Measurements from ENCODE around the gene CYP27B1.

The CYP27B1 gene

DNA sequence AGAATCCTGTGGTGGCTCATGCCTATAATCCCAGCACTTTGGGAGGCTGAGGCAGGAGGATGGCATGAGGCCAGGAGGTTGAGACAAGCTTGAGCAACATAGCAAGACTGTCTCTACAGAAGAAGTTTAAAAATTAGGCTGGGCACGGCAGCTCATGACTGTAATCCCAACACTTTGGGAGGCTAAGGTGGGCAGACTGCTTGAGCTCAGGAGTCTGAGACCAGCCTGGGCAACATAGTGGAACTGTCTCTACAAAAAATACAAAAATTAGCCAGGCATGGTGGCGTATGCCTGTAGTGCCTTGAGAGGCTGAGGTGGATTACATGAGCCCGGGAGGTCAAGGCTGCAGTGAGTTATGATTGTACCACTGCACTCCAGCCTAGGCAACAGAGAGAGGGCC is 998 bp upstream of the CYP27B1 start:
- Histone ChIP-seq H3K4me3 (ENCODE audit: low read depth, low read length) (no peak overlapping the region), H3K36me3 (replicated peaks) (peaks cover 10% of the 10 kb centered on the region), H3K27me3 (replicated peaks) (peaks cover 27% of the 10 kb centered on the region), H3K27ac (no peak overlapping the region)
- in situ Hi-C loops (cut with HindIII; ENCODE audit: low pct_ligation_motif_present, low sequenced_read_pairs): no loop called here
- TF ChIP-seq, protein P1, sequence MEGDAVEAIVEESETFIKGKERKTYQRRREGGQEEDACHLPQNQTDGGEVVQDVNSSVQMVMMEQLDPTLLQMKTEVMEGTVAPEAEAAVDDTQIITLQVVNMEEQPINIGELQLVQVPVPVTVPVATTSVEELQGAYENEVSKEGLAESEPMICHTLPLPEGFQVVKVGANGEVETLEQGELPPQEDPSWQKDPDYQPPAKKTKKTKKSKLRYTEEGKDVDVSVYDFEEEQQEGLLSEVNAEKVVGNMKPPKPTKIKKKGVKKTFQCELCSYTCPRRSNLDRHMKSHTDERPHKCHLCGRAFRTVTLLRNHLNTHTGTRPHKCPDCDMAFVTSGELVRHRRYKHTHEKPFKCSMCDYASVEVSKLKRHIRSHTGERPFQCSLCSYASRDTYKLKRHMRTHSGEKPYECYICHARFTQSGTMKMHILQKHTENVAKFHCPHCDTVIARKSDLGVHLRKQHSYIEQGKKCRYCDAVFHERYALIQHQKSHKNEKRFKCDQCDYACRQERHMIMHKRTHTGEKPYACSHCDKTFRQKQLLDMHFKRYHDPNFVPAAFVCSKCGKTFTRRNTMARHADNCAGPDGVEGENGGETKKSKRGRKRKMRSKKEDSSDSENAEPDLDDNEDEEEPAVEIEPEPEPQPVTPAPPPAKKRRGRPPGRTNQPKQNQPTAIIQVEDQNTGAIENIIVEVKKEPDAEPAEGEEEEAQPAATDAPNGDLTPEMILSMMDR (IDR thresholded peaks at IDR 0.05; ENCODE audit: low read depth, low read length, missing control alignments): no peak
- no peak for DNase-seq

- H3K27ac ChIP-seq: no peak overlapping the region
- TF ChIP-seq, protein P1 (IDR thresholded peaks at IDR 0.05; ENCODE audit: low read depth, low read length, missing control alignments): no peak
- no peak for DNase-seq
- no peak overlapping the region for H3K4me3 ChIP-seq (ENCODE audit: low read depth, low read length)
- in situ Hi-C loops (cut with HindIII; ENCODE audit: low pct_ligation_motif_present, low sequenced_read_pairs): no loop called here
- peaks cover 10% of the 10 kb centered on the region for H3K36me3 ChIP-seq (replicated peaks)
- H3K27me3 ChIP-seq (replicated peaks): peaks cover 27% of the 10 kb centered on the region
Observed at GRCh38 chr12:57767305-57767698, 424 bp upstream of the CYP27B1 start.

GRCh38 chr12:57765698-57766463 is 997 bp downstream of the CYP27B1 start:
- in situ Hi-C loops (cut with HindIII; ENCODE audit: low pct_ligation_motif_present, low sequenced_read_pairs): no loop called here
- TF ChIP-seq, protein P1 (IDR thresholded peaks at IDR 0.05; ENCODE audit: low read depth, low read length, missing control alignments): no peak
- no peak for DNase-seq
- peaks cover 10% of the 10 kb centered on the region for H3K36me3 ChIP-seq (replicated peaks)
- peak overlapping the region; percentile 31 for H3K4me3 ChIP-seq (ENCODE audit: low read depth, low read length)
- no peak overlapping the region for H3K27ac ChIP-seq
- peaks cover 27% of the 10 kb centered on the region for H3K27me3 ChIP-seq (replicated peaks)

GRCh38 chr12:57765003-57765697 is 1.7 kb downstream of the CYP27B1 start:
- in situ Hi-C loops (cut with HindIII; ENCODE audit: low pct_ligation_motif_present, low sequenced_read_pairs): no loop called here

GRCh38 chr12:57764662-57765002 is 2.2 kb downstream of the CYP27B1 start:
- no peak for DNase-seq
- Histone ChIP-seq H3K27me3 (replicated peaks) (peaks cover 27% of the 10 kb centered on the region), H3K27ac (no peak overlapping the region), H3K4me3 (ENCODE audit: low read depth, low read length) (peak overlapping the region; percentile 39), H3K36me3 (replicated peaks) (peaks cover 6% of the 10 kb centered on the region)
- TF ChIP-seq, protein P1 (IDR thresholded peaks at IDR 0.05; ENCODE audit: low read depth, low read length, missing control alignments): no peak
- in situ Hi-C loops (cut with HindIII; ENCODE audit: low pct_ligation_motif_present, low sequenced_read_pairs): no loop called here

More at GRCh38 chr12:57765003-57765697, 1.7 kb downstream of the CYP27B1 start:
- peaks cover 27% of the 10 kb centered on the region for H3K27me3 ChIP-seq (replicated peaks)
- DNase-seq: no peak
- TF ChIP-seq, protein P1 (IDR thresholded peaks at IDR 0.05; ENCODE audit: low read depth, low read length, missing control alignments): peak; percentile 62
- H3K36me3 ChIP-seq (replicated peaks): peaks cover 6% of the 10 kb centered on the region
- peak overlapping the region; percentile 39 for H3K4me3 ChIP-seq (ENCODE audit: low read depth, low read length)
- no peak overlapping the region for H3K27ac ChIP-seq

All from brain microvascular endothelial cell (primary cell).